H9 (cell line): ENCODE results near the gene RPP25. TPM values are rescaled to one million over a fixed set of nuclear protein-coding genes. Genes with fewer than 3 reads are reported as not detected.

Experiments used
- DNase-seq: peaks from one replicate; pipeline ENCODE4 v3.0.0-alpha.2; 2017
- H2AFZ ChIP-seq: one replicate; pipeline ENCODE4 v1.6.1; 2013; ENCODE audit warnings: mild to moderate bottlenecking, low read length, control low read depth, moderate library complexity
- H2AK5ac ChIP-seq: 2 replicates; pipeline ENCODE4 v1.6.1; 2013; ENCODE audit warnings: low read length, control low read depth, mixed read lengths; ENCODE audit not compliant: insufficient read length
- H2BK120ac ChIP-seq: one replicate; pipeline ENCODE4 v1.6.1; 2013; ENCODE audit warnings: low read depth, mild to moderate bottlenecking, low read length, control low read depth, inconsistent platforms; ENCODE audit not compliant: poor library complexity, severe bottlenecking
- H2BK12ac ChIP-seq: 2 replicates; pipeline ENCODE4 v1.6.1; 2013; ENCODE audit warnings: low read length, control low read depth, mixed read lengths, low read depth; ENCODE audit not compliant: insufficient read length
- H2BK15ac ChIP-seq: 2 replicates; pipeline ENCODE4 v1.6.1; 2013; ENCODE audit warnings: low read depth, low read length, control low read depth
- H2BK20ac ChIP-seq: one replicate; pipeline ENCODE4 v1.6.1; 2013; ENCODE audit warnings: low read depth, mild to moderate bottlenecking, low read length, control low read depth, inconsistent platforms; ENCODE audit not compliant: poor library complexity, severe bottlenecking
- H2BK5ac ChIP-seq: 2 replicates; pipeline ENCODE4 v1.6.1; 2013; ENCODE audit warnings: low read length, control low read depth, mixed read lengths; ENCODE audit not compliant: insufficient read length
- H3K14ac ChIP-seq: 2 replicates; pipeline ENCODE4 v1.6.1; 2013; ENCODE audit warnings: low read length, control low read depth; ENCODE audit not compliant: insufficient read depth
- H3K18ac ChIP-seq: 2 replicates; pipeline ENCODE4 v1.6.1; 2013; ENCODE audit warnings: low read depth, mild to moderate bottlenecking, mixed read lengths, low read length, control low read depth; ENCODE audit not compliant: insufficient read length
- H3K23ac ChIP-seq: 2 replicates; pipeline ENCODE4 v1.6.1; 2013; ENCODE audit warnings: low read length, control low read depth, mixed read lengths, low read depth; ENCODE audit not compliant: insufficient read length
- H3K23me2 ChIP-seq: 2 replicates; pipeline ENCODE4 v1.6.1; 2013; ENCODE audit warnings: low read depth, mild to moderate bottlenecking, mixed read lengths, low read length, control low read depth; ENCODE audit not compliant: insufficient read length, poor library complexity, severe bottlenecking
- H3K27ac ChIP-seq: 2 replicates; pipeline ENCODE4 v1.5.1; 2013; ENCODE audit warnings: low read length, control low read depth, mixed read lengths, low read depth; ENCODE audit not compliant: insufficient read length
- H3K27me3 ChIP-seq: 2 replicates; pipeline ENCODE4 v1.6.1; 2013; ENCODE audit warnings: low read length, control low read depth, inconsistent platforms; ENCODE audit not compliant: insufficient read depth
- H3K4ac ChIP-seq: 2 replicates; pipeline ENCODE4 v1.6.1; 2013; ENCODE audit warnings: low read depth, mild to moderate bottlenecking, control low read depth, inconsistent platforms, low read length, moderate library complexity
- H3K4me1 ChIP-seq: 2 replicates; pipeline ENCODE4 v1.6.1; 2013; ENCODE audit warnings: low read length, control low read depth, inconsistent platforms; ENCODE audit not compliant: insufficient read depth
- H3K4me2 ChIP-seq: 2 replicates; pipeline ENCODE4 v1.6.1; 2013; ENCODE audit warnings: low read length, control low read depth, mixed read lengths; ENCODE audit not compliant: insufficient read length, insufficient read depth
- H3K56ac ChIP-seq: 2 replicates; pipeline ENCODE4 v1.6.1; 2013; ENCODE audit warnings: low read depth, mild to moderate bottlenecking, mixed read lengths, low read length, control low read depth; ENCODE audit not compliant: insufficient read length
- H3K79me1 ChIP-seq: 2 replicates; pipeline ENCODE4 v1.6.1; 2013; ENCODE audit warnings: low read depth, mild to moderate bottlenecking, moderate library complexity, low read length, control low read depth, inconsistent platforms; ENCODE audit not compliant: insufficient read depth, poor library complexity, severe bottlenecking
- H3K79me2 ChIP-seq: 2 replicates; pipeline ENCODE4 v1.6.1; 2013; ENCODE audit warnings: low read length, control low read depth, inconsistent platforms; ENCODE audit not compliant: insufficient read depth
- H3K9ac ChIP-seq: 2 replicates; pipeline ENCODE4 v1.6.1; 2013; ENCODE audit warnings: low read length, control low read depth, mixed read lengths; ENCODE audit not compliant: insufficient read length; ENCODE audit errors: extremely low read depth
- H3K9me3 ChIP-seq: one replicate; pipeline ENCODE4 v1.6.1; 2013; ENCODE audit warnings: low read depth, low read length, inconsistent platforms; ENCODE audit not compliant: control insufficient read depth
- H3T11ph ChIP-seq: one replicate; pipeline ENCODE4 v1.6.1; 2013; ENCODE audit warnings: mild to moderate bottlenecking, low read length, control low read depth, inconsistent platforms
- H4K20me1 ChIP-seq: one replicate; pipeline ENCODE4 v1.6.1; 2013; ENCODE audit not compliant: control insufficient read depth, insufficient read length, insufficient read depth
- H4K5ac ChIP-seq: 2 replicates; pipeline ENCODE4 v1.6.1; 2013; ENCODE audit warnings: low read depth, mild to moderate bottlenecking, mixed read lengths, low read length, control low read depth; ENCODE audit not compliant: insufficient read length
- H4K8ac ChIP-seq: replicated peaks from 2 replicates; pipeline ENCODE4 v1.6.1; 2013; ENCODE audit warnings: low read length, control low read depth, mixed read lengths, low read depth; ENCODE audit not compliant: insufficient read length
- H4K91ac ChIP-seq: 2 replicates; pipeline ENCODE4 v1.6.1; 2013; ENCODE audit warnings: low read depth, mild to moderate bottlenecking, moderate library complexity, mixed read lengths, low read length, control low read depth; ENCODE audit not compliant: insufficient read length
- H3K27ac Mint-ChIP-seq, 3 experiments: 2 replicates in 2 of 3; 3 replicates in 1 of 3; pipeline ENCODE4 v1.8.0; 2020 to 2021; ENCODE audit warnings: mixed read lengths in 3 of 3, mild to moderate bottlenecking in 1 of 3, moderate library complexity in 1 of 3
- H3K27me3 Mint-ChIP-seq: 2 replicates; pipeline ENCODE4 v1.8.0; 2021; ENCODE audit warnings: low read depth, mild to moderate bottlenecking, moderate library complexity, mixed read lengths
- H3K36me3 Mint-ChIP-seq, 3 experiments: 2 replicates in 2 of 3; 3 replicates in 1 of 3; pipeline ENCODE4 v1.8.0; 2020 to 2021; ENCODE audit warnings: low read depth in 3 of 3, mixed read lengths in 3 of 3; ENCODE audit not compliant: insufficient read depth in 1 of 3
- H3K4me1 Mint-ChIP-seq, 2 experiments: 2 replicates each; pipeline ENCODE4 v1.8.0; 2020; ENCODE audit warnings: mixed read lengths in 2 of 2
- H3K4me3 Mint-ChIP-seq, 2 experiments: 2 replicates in 1 of 2; 3 replicates in 1 of 2; pipeline ENCODE4 v1.8.0; 2020 to 2021; ENCODE audit warnings: mild to moderate bottlenecking in 2 of 2, mixed read lengths in 2 of 2, moderate library complexity in 1 of 2
- H3K9me3 Mint-ChIP-seq, 2 experiments: 2 replicates in 1 of 2; 3 replicates in 1 of 2; pipeline ENCODE4 v1.8.0; 2020; ENCODE audit warnings: mild to moderate bottlenecking in 2 of 2, mixed read lengths in 2 of 2, moderate library complexity in 1 of 2
- CTCF ChIP-seq: fragments of 200-600 bp; sonication (generic); conservative IDR thresholded peaks from 3 replicates; pipeline ENCODE4 v1.8.0; 2021; ENCODE audit warnings: antibody characterized with exemption, mild to moderate bottlenecking
- WGBS: extraction: QIAGEN DNeasy Blood & Tissue Kit; methylation state at CpG from one replicate; pipeline ENCODE4 v1.1.7; 2013; ENCODE audit warnings: missing lambda C conversion rate, low lambda C conversion rate, mixed read lengths; ENCODE audit not compliant: insufficient read length; ENCODE audit errors: extremely low coverage; 5-methylcytosine and 5-hydroxymethylcytosine counted together
- total RNA-seq: library from RNA; stranded (reverse); gene quantifications from 2 replicates; pipeline ENCODE4 v1.2.1, GENCODE V29; 2021

Gene RPP25
- total RNA-seq, 1 experiment from 2014 or later = 12.6 TPM

DNA sequence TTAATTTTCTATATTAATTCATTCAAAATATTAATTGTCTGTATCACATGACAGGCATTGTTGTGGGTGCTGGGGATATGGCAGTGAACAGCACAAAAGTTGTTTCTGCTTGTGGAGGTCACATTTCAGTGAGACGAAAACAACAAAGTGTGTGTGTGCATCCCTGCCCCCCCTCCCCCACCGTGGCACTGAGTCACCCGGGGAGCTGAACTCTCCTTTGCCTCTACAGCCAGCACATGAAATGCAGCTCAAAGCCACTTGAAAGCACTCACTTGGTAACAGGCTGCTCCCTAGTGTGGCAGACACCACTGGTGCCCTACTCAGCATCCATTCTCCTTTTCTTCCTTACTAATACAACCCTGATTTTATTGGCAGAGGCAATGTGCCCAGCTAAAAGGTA, 21.9 kb upstream of the RPP25 start:
- no CpG with 5 or more reads among the region's 3 CpGs for WGBS
- H3K4me2 ChIP-seq = no peak overlapping the region
- no peak overlapping the region for H2BK12ac ChIP-seq
- no peak for TF ChIP-seq CTCF
- H4K20me1 ChIP-seq = no peaks in the 10 kb centered on the region
- Mint-ChIP-seq H3K4me1 (peaks cover 3 to 22% of the 10 kb centered on the region in 2 experiments), H3K27me3 (peaks cover 9% of the 10 kb centered on the region), H3K9me3 (0 out of 5 replicates have a peak, but pooled peaks cover 0 to 2% of the 10 kb centered on the region in 2 experiments), H3K4me3 (no peak overlapping the region), H3K36me3 (peaks cover 0 to 2% (median 0%) of the 10 kb centered on the region in 3 experiments; a peak in 1 of 7 replicates), H3K27ac (no peak overlapping the region)
- no peak overlapping the region for H3T11ph ChIP-seq
- no peak overlapping the region for H3K18ac ChIP-seq
- no peaks in the 10 kb centered on the region for H3K9me3 ChIP-seq
- no peak overlapping the region for H2BK15ac ChIP-seq
- no peak overlapping the region for H3K9ac ChIP-seq
- no peaks in the 10 kb centered on the region for H3K79me2 ChIP-seq
- H2BK120ac ChIP-seq = no peak overlapping the region
- H2AK5ac ChIP-seq = no peak overlapping the region
- H4K5ac ChIP-seq = no peak overlapping the region
- H3K56ac ChIP-seq = no peak overlapping the region
- no peak overlapping the region for H4K8ac ChIP-seq
- H4K91ac ChIP-seq = no peak overlapping the region
- H3K4me1 ChIP-seq = no peaks in the 10 kb centered on the region
- H3K27ac ChIP-seq = no peak overlapping the region
- no peak overlapping the region for H3K4ac ChIP-seq
- DNase-seq = no peak
- H3K14ac ChIP-seq = no peak overlapping the region
- H3K23ac ChIP-seq = no peak overlapping the region
- no peaks in the 10 kb centered on the region for H3K79me1 ChIP-seq
- no peak overlapping the region for H2AFZ ChIP-seq
- H2BK20ac ChIP-seq = no peak overlapping the region
- no peaks in the 10 kb centered on the region for H3K23me2 ChIP-seq
- H2BK5ac ChIP-seq = no peak overlapping the region
- no peaks in the 10 kb centered on the region for H3K27me3 ChIP-seq
